Bronchial epithelial cell (primary cell): ENCODE data around the gene HOXA1. TPM values are rescaled to one million over a fixed set of nuclear protein-coding genes. Genes with fewer than 3 reads are reported as not detected.
A peak's percentile ranks its signal among the peaks of the same experiment; 100 is the strongest.

ENCODE experiments used
- DNase-seq: peaks from one replicate; pipeline ENCODE4 v3.0.0-alpha.2; 2010; ENCODE audit warnings: low read depth
- FAIRE-seq: peaks from 2 replicates; lab custom pipeline; 2011; peaks lifted over from hg19 to GRCh38; lab: Jason Lieb, UNC
- H3K27me3 ChIP-seq: 2 replicates; pipeline ENCODE4 v1.5.1; 2011; ENCODE audit warnings: low read length; ENCODE audit not compliant: control insufficient read depth, insufficient read depth
- H3K36me3 ChIP-seq: 2 replicates; pipeline ENCODE4 v1.5.1; 2011; ENCODE audit warnings: low read length; ENCODE audit not compliant: control insufficient read depth, insufficient read depth
- H3K4me3 ChIP-seq: 2 replicates; pipeline ENCODE4 v1.5.1; 2011; ENCODE audit warnings: mild to moderate bottlenecking, low read depth, low read length, control low read depth
- total RNA-seq: library from RNA; depleted of rRNA; stranded (reverse); fragments of >200 nt; gene quantifications from 2 replicates; pipeline ENCODE4 v1.2.1, GENCODE V29; 2014
- TF ChIP-seq, protein P1 (sequence below): IDR thresholded peaks from 2 replicates; pipeline ENCODE4 v1.5.1; 2011; ENCODE audit warnings: mild to moderate bottlenecking, moderate library complexity, low read length, control low read depth, inconsistent platforms; ENCODE audit not compliant: insufficient read depth, severe bottlenecking

Gene HOXA1
- total RNA-seq, 1 donor from 2014 or later, result 0.26 TPM

DNA sequence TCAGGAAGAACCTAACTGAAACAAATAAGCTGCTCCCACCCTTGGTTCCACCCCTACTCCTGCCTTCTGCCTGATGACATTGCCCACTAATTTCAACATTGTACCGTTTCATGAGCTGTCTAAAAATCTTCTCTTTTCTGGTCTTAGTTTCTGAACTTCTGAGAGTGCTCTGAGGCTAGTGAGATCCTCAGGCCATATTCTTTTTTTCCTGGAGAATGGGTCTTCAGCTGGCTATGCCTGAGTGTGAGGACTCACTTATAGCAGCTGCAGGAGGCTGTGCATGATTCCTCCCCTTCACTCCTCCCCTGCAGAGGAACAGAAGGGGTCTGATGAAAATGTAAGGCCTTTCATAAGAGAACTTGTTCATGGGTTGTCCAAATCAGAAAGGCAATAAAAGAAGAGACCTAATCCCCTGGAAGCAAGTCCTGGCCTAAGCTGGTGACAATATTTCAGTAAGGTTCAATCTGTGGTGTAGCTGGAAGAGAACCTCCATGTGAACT is 23.7 kb upstream of the HOXA1 start:
- no peak for DNase-seq
- H3K36me3 ChIP-seq, result no peaks in the 10 kb centered on the region
- TF ChIP-seq, protein P1, sequence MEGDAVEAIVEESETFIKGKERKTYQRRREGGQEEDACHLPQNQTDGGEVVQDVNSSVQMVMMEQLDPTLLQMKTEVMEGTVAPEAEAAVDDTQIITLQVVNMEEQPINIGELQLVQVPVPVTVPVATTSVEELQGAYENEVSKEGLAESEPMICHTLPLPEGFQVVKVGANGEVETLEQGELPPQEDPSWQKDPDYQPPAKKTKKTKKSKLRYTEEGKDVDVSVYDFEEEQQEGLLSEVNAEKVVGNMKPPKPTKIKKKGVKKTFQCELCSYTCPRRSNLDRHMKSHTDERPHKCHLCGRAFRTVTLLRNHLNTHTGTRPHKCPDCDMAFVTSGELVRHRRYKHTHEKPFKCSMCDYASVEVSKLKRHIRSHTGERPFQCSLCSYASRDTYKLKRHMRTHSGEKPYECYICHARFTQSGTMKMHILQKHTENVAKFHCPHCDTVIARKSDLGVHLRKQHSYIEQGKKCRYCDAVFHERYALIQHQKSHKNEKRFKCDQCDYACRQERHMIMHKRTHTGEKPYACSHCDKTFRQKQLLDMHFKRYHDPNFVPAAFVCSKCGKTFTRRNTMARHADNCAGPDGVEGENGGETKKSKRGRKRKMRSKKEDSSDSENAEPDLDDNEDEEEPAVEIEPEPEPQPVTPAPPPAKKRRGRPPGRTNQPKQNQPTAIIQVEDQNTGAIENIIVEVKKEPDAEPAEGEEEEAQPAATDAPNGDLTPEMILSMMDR, result no peak
- no peak overlapping the region for H3K4me3 ChIP-seq
- FAIRE-seq, result no peak
- peaks cover 73% of the 10 kb centered on the region for H3K27me3 ChIP-seq

DNA sequence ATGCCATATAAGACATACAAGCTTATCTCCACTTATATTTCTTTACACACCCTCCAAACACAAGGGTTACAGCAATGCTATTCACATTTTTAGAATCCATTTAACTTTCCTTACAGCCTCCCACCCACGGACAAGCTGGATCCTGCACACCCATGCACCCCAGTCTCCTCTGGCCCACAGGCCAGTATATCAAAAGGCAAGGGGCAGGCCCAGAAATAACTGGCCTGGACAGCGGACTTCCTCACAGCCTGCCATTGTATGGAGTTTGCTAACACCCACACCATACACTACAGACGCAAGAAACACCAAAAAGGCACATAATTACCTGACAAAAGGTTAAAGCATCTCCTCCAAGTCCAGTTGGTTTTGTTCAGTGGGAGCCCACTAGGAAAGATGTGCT is 22.8 kb upstream of the HOXA1 start:
- no peak for DNase-seq
- peaks cover 69% of the 10 kb centered on the region for H3K27me3 ChIP-seq
- peak; percentile 58 for FAIRE-seq
- no peaks in the 10 kb centered on the region for H3K36me3 ChIP-seq
- TF ChIP-seq, protein P1, result no peak
- no peak overlapping the region for H3K4me3 ChIP-seq

DNA sequence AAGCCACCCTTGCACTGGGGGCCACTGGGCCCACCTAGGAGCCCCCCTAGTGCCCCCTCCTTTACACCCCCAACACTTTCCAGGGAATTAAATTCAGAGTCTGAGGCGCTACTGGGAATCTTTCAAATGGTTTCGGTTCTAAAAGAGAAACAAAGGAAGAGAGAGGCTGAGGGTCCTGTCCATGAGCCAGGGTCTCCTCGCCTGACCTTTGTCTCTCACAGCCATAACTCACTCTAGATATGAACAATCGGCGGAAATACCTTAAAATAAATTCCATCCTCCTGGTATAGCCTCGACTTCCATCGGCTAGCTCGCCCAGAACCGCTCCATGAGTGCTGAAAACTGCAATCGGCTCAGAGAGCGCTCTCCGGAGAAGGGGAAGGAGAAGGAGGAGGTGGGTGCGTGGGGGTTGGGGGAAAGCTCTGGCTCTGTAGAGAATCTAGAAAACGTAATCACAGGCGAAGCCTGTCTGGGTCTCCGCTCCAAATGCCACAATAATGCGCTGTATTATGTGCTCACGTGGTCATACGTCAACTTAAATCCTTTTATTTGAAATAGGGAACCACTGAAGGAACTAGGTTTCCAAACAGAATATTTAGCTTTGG is 22.2 kb upstream of the HOXA1 start:
- DNase-seq (no peak), FAIRE-seq (no peak)
- Histone ChIP-seq H3K4me3 (no peak overlapping the region), H3K27me3 (peaks cover 69% of the 10 kb centered on the region), H3K36me3 (no peaks in the 10 kb centered on the region)
- TF ChIP-seq, protein P1, result no peak

DNA sequence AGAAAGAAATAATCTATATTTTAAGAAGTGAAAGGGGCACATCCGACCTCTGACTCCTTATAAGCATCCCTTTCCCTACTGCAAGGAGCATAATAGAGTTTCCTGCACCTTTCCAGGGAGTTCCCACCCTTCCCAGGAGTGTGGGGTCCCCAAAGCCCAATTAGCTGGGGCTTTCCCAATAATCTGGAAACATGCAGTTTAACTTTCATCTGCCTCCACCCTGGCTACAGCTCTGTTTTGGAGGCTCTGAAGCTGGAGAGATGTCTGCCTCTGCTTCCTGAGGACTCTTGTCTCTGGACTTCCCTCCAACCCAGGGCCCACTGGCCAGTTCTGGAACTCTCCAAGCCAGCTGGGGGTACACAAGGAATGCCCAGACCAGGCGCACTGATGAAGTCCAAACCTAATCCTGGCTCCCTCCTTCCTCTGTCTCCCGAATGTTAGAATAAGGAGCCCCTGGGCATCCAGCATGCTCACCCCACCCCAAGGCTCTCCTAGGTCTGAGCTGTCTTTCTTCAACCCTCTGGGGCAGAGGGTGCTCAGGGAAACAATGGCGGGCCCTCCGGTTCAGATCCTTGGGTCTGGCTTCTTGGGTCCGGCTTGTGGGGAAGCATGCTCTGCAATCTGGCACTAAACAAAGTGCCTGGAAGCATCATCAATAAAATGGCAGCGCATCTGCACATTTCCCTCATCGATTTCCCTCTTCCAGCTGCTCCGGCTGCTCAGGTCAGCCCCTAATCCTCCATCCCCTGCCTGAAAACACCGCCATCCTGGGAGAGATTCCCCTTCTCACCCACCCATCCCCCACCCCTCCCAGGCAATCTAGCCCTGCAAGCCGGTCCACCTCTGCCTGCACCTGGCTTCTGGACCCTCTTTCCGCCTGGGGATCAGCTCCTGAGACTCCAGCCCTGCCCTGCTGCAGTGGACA is 21.4 kb upstream of the HOXA1 start:
- no peak for DNase-seq
- peaks cover 64% of the 10 kb centered on the region for H3K27me3 ChIP-seq
- H3K4me3 ChIP-seq, result no peak overlapping the region
- H3K36me3 ChIP-seq, result no peaks in the 10 kb centered on the region
- FAIRE-seq, result no peak
- TF ChIP-seq, protein P1, result no peak

DNA sequence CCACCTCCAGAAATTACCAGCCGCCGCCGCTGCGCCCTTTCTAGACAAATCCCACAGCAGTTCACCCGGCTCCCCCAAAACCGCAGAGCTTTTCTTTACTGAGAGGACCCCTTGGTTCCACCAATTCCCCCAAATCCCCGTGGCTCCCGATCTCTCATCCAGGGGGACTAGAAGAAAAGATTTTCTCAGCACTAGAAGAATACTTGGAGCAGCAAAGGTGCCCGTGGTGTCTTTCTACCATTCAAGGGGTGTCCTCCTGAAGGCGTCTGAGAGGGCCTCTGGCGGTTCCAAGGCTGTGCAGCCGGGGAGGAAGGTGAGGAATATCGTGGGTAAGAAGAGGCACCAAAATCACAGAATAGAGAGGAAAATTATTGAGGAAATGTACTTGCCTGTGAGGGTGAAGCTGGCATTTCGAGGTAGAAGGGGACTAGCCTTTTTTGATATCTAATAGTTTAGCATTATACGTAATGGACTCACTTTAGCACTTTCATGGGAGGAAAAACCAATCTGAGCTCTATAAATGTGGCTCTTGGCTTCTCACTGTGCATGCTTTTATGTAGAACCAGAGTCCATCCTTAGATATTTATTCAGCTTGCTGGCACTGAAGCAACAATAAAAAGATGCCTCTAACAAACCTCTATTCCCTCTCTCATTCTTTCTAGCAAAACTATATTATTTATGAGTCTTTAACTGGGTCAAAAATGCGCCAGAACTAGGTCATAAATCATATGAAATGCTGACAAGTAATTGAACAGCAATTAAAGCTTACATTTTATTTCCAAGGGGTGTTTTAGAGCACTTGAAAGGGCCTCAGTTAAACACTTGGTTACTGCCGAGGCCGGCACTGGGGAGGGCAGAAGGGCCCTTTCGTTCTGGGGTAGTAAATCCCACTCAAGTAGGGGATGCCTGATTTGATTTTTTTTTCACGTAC is 20.5 kb upstream of the HOXA1 start:
- DNase-seq, result no peak
- FAIRE-seq, result no peak
- Histone ChIP-seq H3K27me3 (peaks cover 65% of the 10 kb centered on the region), H3K36me3 (no peaks in the 10 kb centered on the region), H3K4me3 (no peak overlapping the region)
- TF ChIP-seq, protein P1, result no peak
